ENCODE results near the gene RRAS2. TPM values are rescaled to one million over a fixed set of nuclear protein-coding genes. Genes with fewer than 3 reads are reported as not detected.

The RRAS2 gene
- total RNA-seq, 1 experiment from 2014 or later, result 128 TPM

- ChIA-PET CTCF (interaction anchor here (1.0 kb wide), 1 partner anchor 78 kb away, joined by 3 read pairs; no protein-coding TSS in a partner anchor), POLR2A (no interaction called here)
- Mint-ChIP-seq H3K9me3 (ENCODE audit: unreplicated experiment) (no peaks in the 10 kb centered on the region), H3K36me3 (ENCODE audit: insufficient read depth, unreplicated experiment) (no peaks in the 10 kb centered on the region), H3K27ac (ENCODE audit: low read depth, unreplicated experiment) (peak overlapping the region; percentile 11), H3K4me1 (ENCODE audit: insufficient read depth, unreplicated experiment) (peaks cover 34% of the 10 kb centered on the region), H3K4me3 (ENCODE audit: unreplicated experiment) (no peak overlapping the region), H3K27me3 (ENCODE audit: insufficient read depth, unreplicated experiment) (no peaks in the 10 kb centered on the region)
- no TSS peak for BruUV-seq (replicated peaks)
- no peak for TF ChIP-seq CTCF (IDR thresholded peaks at IDR 0.05; ENCODE audit: unreplicated experiment)
- DNase-seq (ENCODE audit: unreplicated experiment), result no peak
- intact Hi-C loops (cut with micrococcal nuclease), result no loop called here
Observed at GRCh38 chr11:14340721-14341120, 18.3 kb downstream of the RRAS2 start.

- intact Hi-C loops (cut with micrococcal nuclease), result no loop called here
- Mint-ChIP-seq H3K36me3 (ENCODE audit: insufficient read depth, unreplicated experiment) (no peaks in the 10 kb centered on the region), H3K27ac (ENCODE audit: low read depth, unreplicated experiment) (peak overlapping the region; percentile 10), H3K27me3 (ENCODE audit: insufficient read depth, unreplicated experiment) (no peaks in the 10 kb centered on the region), H3K4me3 (ENCODE audit: unreplicated experiment) (no peak overlapping the region), H3K4me1 (ENCODE audit: insufficient read depth, unreplicated experiment) (peaks cover 46% of the 10 kb centered on the region), H3K9me3 (ENCODE audit: unreplicated experiment) (no peaks in the 10 kb centered on the region)
- BruUV-seq (replicated peaks), result no TSS peak
- ChIA-PET POLR2A (interaction anchor here (0.7 to 2.1 kb wide), 6 partner anchors 13 to 180 kb away, joined by 3 to 11 read pairs (median 4); no protein-coding TSS in a partner anchor), CTCF (interaction anchor here (0.6 to 1.1 kb wide), 3 partner anchors 80 to 332 kb away, joined by 3 read pairs; no protein-coding TSS in a partner anchor)
- DNase-seq (ENCODE audit: unreplicated experiment), result no peak
- no peak for TF ChIP-seq CTCF (IDR thresholded peaks at IDR 0.05; ENCODE audit: unreplicated experiment)
Observed at GRCh38 chr11:14339356-14339755, 19.6 kb downstream of the RRAS2 start.

GRCh38 chr11:14336507-14337503 is 22.2 kb downstream of the RRAS2 start:
- H3K27me3 Mint-ChIP-seq (ENCODE audit: insufficient read depth, unreplicated experiment), result no peaks in the 10 kb centered on the region
- H3K4me1 Mint-ChIP-seq (ENCODE audit: insufficient read depth, unreplicated experiment), result peaks cover 40% of the 10 kb centered on the region
- peak overlapping the region; percentile 59 for H3K4me3 Mint-ChIP-seq (ENCODE audit: unreplicated experiment)
- TSS peak; percentile 72 for BruUV-seq (replicated peaks)
- H3K9me3 Mint-ChIP-seq (ENCODE audit: unreplicated experiment), result no peaks in the 10 kb centered on the region
- ChIA-PET POLR2A (interaction anchor here (0.9 to 4.4 kb wide), 18 partner anchors 9 to 85 kb away, joined by 3 to 38 read pairs (median 5); no protein-coding TSS in a partner anchor), CTCF (interaction anchor here (0.5 to 2.1 kb wide), 8 partner anchors 18 to 115 kb away, joined by 3 to 9 read pairs (median 4); no protein-coding TSS in a partner anchor)
- H3K27ac Mint-ChIP-seq (ENCODE audit: low read depth, unreplicated experiment), result peak overlapping the region; percentile 97
- DNase-seq (ENCODE audit: unreplicated experiment), result peak; percentile 97
- no peaks in the 10 kb centered on the region for H3K36me3 Mint-ChIP-seq (ENCODE audit: insufficient read depth, unreplicated experiment)
- no peak for TF ChIP-seq CTCF (IDR thresholded peaks at IDR 0.05; ENCODE audit: unreplicated experiment)
- intact Hi-C loops (cut with micrococcal nuclease), result loop anchor here (2.0 kb wide), 1 partner anchor 22 kb away; the partner anchor contains the start of gene RRAS2

GRCh38 chr11:14335712-14336111 is 23.3 kb downstream of the RRAS2 start:
- intact Hi-C loops (cut with micrococcal nuclease), result loop anchor here (2.0 kb wide), 1 partner anchor 23 kb away; the partner anchor contains the start of gene RRAS2
- peak overlapping the region; percentile 59 for H3K4me3 Mint-ChIP-seq (ENCODE audit: unreplicated experiment)
- DNase-seq (ENCODE audit: unreplicated experiment), result no peak
- H3K27ac Mint-ChIP-seq (ENCODE audit: low read depth, unreplicated experiment), result peak overlapping the region; percentile 97
- no TSS peak for BruUV-seq (replicated peaks)
- H3K4me1 Mint-ChIP-seq (ENCODE audit: insufficient read depth, unreplicated experiment), result peaks cover 32% of the 10 kb centered on the region
- no peaks in the 10 kb centered on the region for H3K9me3 Mint-ChIP-seq (ENCODE audit: unreplicated experiment)
- ChIA-PET CTCF (interaction anchor here (0.5 to 2.1 kb wide), 11 partner anchors 19 to 120 kb away, joined by 3 to 9 read pairs (median 4); no protein-coding TSS in a partner anchor), POLR2A (interaction anchor here (0.6 to 4.4 kb wide), 17 partner anchors 8 to 438 kb away, joined by 3 to 38 read pairs (median 5); no protein-coding TSS in a partner anchor)
- no peak for TF ChIP-seq CTCF (IDR thresholded peaks at IDR 0.05; ENCODE audit: unreplicated experiment)
- H3K27me3 Mint-ChIP-seq (ENCODE audit: insufficient read depth, unreplicated experiment), result no peaks in the 10 kb centered on the region
- H3K36me3 Mint-ChIP-seq (ENCODE audit: insufficient read depth, unreplicated experiment), result no peaks in the 10 kb centered on the region
